H4 (cell line): ENCODE data around the gene PYGB. TPM values are rescaled to one million over a fixed set of nuclear protein-coding genes. Genes with fewer than 3 reads are reported as not detected.
"Not testable (repeated sequence)": the region's sequence is repeated elsewhere in the genome, so short reads cannot be mapped to it uniquely, and the experiment has no call there.

Experiments used
- DNase-seq: peaks from one replicate; pipeline ENCODE4 v3.0.0-alpha.2; 2015; ENCODE audit warnings: low spot score
- total RNA-seq: library from RNA; depleted of rRNA; stranded (reverse); fragments of >200 nt; shearing (Covaris generic); gene quantifications from 2 replicates; pipeline ENCODE4 v1.2.3, GENCODE V29; 2014

Gene PYGB
- total RNA-seq, 1 experiment from 2014 or later = 39.4 TPM

GRCh38 chr20:25296094-25297093 is 48.5 kb downstream of the PYGB start:
- DNase-seq = no peak

GRCh38 chr20:25297141-25297905 is 49.4 kb downstream of the PYGB start:
- DNase-seq = no peak

GRCh38 chr20:25299806-25300205 is 51.9 kb downstream of the PYGB start:
- DNase-seq = no peak

GRCh38 chr20:25300496-25301170 is 52.7 kb downstream of the PYGB start:
- DNase-seq = no peak

- DNase-seq = no peak
Observed at GRCh38 chr20:25301357-25301920, 53.6 kb downstream of the PYGB start.

- DNase-seq = no peak
Observed at GRCh38 chr20:25302596-25302995, 54.7 kb downstream of the PYGB start.

- no peak for DNase-seq
Observed at GRCh38 chr20:25303292-25304024, 55.6 kb downstream of the PYGB start.

- DNase-seq = no peak
Observed at GRCh38 chr20:25304025-25304549, 56.2 kb downstream of the PYGB start.

- no peak for DNase-seq
Observed at GRCh38 chr20:25306991-25307903, 59.4 kb downstream of the PYGB start.

- no peak for DNase-seq
Observed at GRCh38 chr20:25308083-25308491, 60.2 kb downstream of the PYGB start.

GRCh38 chr20:25308671-25309394 is 60.9 kb downstream of the PYGB start:
- peak; percentile 53 for DNase-seq

- peak; percentile 93 for DNase-seq
Observed at GRCh38 chr20:25309395-25310267, 61.7 kb downstream of the PYGB start.

- peak; percentile 95 for DNase-seq
Observed at GRCh38 chr20:25310268-25310920, 62.5 kb downstream of the PYGB start.

- DNase-seq = peak; percentile 40
Observed at GRCh38 chr20:25310921-25311728, 63.2 kb downstream of the PYGB start.

- DNase-seq = not testable (repeated sequence)
Observed at GRCh38 chr20:25312716-25313115, 64.8 kb downstream of the PYGB start.

GRCh38 chr20:25313593-25313992 is 65.7 kb downstream of the PYGB start:
- DNase-seq = no peak
